PC-9 (cell line): ENCODE measurements around the gene AICDA. TPM values are rescaled to one million over a fixed set of nuclear protein-coding genes. Genes with fewer than 3 reads are reported as not detected.

Experiments
- BruUV-seq: library from RNA; stranded (reverse); fragments of 400-500 nt; replicated peaks from 2 replicates; lab custom pipeline; 2021; lab: Mats Ljungman, UMichigan
- CTCF ChIA-PET: fragments of 300-600 bp; sonication (Branson Sonifier 250); formaldehyde crosslinking; loops from one replicate; lab custom pipeline; 2022; ENCODE audit warnings: antibody characterized with exemption; lab: Charles Lee
- POLR2A ChIA-PET: fragments of 300-600 bp; sonication (Branson Sonifier 250); formaldehyde crosslinking; loops from one replicate; lab custom pipeline; 2022; ENCODE audit warnings: antibody characterized with exemption; ENCODE audit not compliant: unreplicated experiment; lab: Charles Lee
- DNase-seq, 2 experiments: peaks; one replicate each; pipeline versions ENCODE4 v3.0.0 to v3.0.0-alpha.2; 2015 to 2022; ENCODE audit warnings: mixed read lengths in 1 of 2
- H2AFZ ChIP-seq: fragments of 200-600 bp; sonication (generic); 2 replicates; pipeline ENCODE4 v1.8.1; 2017; ENCODE audit warnings: antibody characterized with exemption
- H3F3A ChIP-seq: fragments of 200-600 bp; sonication (generic); 2 replicates; pipeline ENCODE4 v1.8.1; 2017; ENCODE audit warnings: antibody characterized with exemption, mild to moderate bottlenecking, low read depth; ENCODE audit not compliant: insufficient read depth
- H3K27ac ChIP-seq: fragments of 200-600 bp; sonication (generic); 2 replicates; pipeline ENCODE4 v1.6.1; 2016; ENCODE audit warnings: mixed run types
- H3K27me3 ChIP-seq: fragments of 200-600 bp; sonication (generic); 2 replicates; pipeline ENCODE4 v1.6.1; 2016; ENCODE audit warnings: low read depth, mixed run types; ENCODE audit not compliant: insufficient read depth
- H3K36me3 ChIP-seq: fragments of 200-600 bp; sonication (generic); 2 replicates; pipeline ENCODE4 v1.6.1; 2016; ENCODE audit warnings: low read depth, mixed run types
- H3K4me1 ChIP-seq: fragments of 200-600 bp; sonication (generic); replicated peaks from 2 replicates; pipeline ENCODE4 v1.6.1; 2016; ENCODE audit warnings: mixed run types; ENCODE audit not compliant: insufficient read depth
- H3K4me2 ChIP-seq: fragments of 200-600 bp; sonication (generic); 2 replicates; pipeline ENCODE4 v1.6.1; 2017; ENCODE audit warnings: mixed run types
- H3K4me3 ChIP-seq: fragments of 200-600 bp; sonication (generic); 2 replicates; pipeline ENCODE4 v1.6.1; 2016; ENCODE audit warnings: mixed run types
- H3K79me2 ChIP-seq: fragments of 200-600 bp; sonication (generic); 2 replicates; pipeline ENCODE4 v1.6.1; 2017; ENCODE audit warnings: low read depth, mixed run types
- H3K9me2 ChIP-seq: fragments of 200-600 bp; sonication (generic); 2 replicates; pipeline ENCODE4 v1.8.1; 2017; ENCODE audit warnings: mild to moderate bottlenecking; ENCODE audit not compliant: insufficient read depth
- H3K9me3 ChIP-seq: fragments of 200-600 bp; sonication (generic); 2 replicates; pipeline ENCODE4 v1.8.1; 2016; ENCODE audit warnings: low read depth; ENCODE audit not compliant: insufficient read depth
- H4K20me1 ChIP-seq: fragments of 200-600 bp; sonication (generic); 2 replicates; pipeline ENCODE4 v1.8.1; 2017; ENCODE audit not compliant: insufficient read depth
- EZH2 ChIP-seq: fragments of 200-600 bp; sonication (generic); IDR thresholded peaks from 2 replicates; pipeline ENCODE4 v1.8.0; 2017; ENCODE audit warnings: antibody characterized with exemption, low read depth
- intact Hi-C: fragments of 100-400 bp; cut with micrococcal nuclease; formaldehyde crosslinking; loops from one replicate; pipeline ENCODE4 v1.10.0; 2022; ENCODE audit not compliant: unreplicated experiment
- total RNA-seq: library from RNA; stranded (reverse); gene quantifications from 2 replicates; pipeline ENCODE4 v1.2.3, GENCODE V29; 2021
- TF ChIP-seq, protein P1 (sequence below): fragments of 200-600 bp; sonication (generic); conservative IDR thresholded peaks from 2 replicates; pipeline ENCODE4 v1.6.1; 2017; ENCODE audit warnings: mixed run types, antibody characterized with exemption, mild to moderate bottlenecking, moderate library complexity

Gene AICDA
- total RNA-seq, 1 experiment from 2014 or later, result not detected

DNA sequence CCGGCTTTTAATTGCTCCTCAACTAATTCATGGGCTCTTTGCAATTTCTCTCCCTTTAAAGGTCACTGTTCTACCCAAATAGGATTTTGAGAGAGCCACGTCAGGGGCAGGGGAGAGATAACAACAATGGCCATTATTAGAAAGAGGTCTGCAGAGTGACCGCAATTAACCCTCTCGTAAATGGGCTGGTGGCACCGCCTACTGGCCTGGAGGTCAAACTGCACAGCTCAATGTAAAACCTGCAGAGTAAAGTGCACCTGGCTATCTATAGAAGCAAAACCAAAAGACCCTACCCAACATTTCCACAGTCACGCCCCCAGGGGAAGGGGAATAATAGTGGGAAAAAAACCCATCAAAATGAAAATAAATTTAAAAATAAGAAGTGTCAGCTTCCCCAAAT, 50.3 kb downstream of the AICDA start:
- no peak for TF ChIP-seq EZH2
- TF ChIP-seq, protein P1, sequence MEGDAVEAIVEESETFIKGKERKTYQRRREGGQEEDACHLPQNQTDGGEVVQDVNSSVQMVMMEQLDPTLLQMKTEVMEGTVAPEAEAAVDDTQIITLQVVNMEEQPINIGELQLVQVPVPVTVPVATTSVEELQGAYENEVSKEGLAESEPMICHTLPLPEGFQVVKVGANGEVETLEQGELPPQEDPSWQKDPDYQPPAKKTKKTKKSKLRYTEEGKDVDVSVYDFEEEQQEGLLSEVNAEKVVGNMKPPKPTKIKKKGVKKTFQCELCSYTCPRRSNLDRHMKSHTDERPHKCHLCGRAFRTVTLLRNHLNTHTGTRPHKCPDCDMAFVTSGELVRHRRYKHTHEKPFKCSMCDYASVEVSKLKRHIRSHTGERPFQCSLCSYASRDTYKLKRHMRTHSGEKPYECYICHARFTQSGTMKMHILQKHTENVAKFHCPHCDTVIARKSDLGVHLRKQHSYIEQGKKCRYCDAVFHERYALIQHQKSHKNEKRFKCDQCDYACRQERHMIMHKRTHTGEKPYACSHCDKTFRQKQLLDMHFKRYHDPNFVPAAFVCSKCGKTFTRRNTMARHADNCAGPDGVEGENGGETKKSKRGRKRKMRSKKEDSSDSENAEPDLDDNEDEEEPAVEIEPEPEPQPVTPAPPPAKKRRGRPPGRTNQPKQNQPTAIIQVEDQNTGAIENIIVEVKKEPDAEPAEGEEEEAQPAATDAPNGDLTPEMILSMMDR, result peak; percentile 66
- Histone ChIP-seq H3F3A (no peaks in the 10 kb centered on the region), H3K36me3 (no peaks in the 10 kb centered on the region), H3K4me3 (no peak overlapping the region), H3K79me2 (no peaks in the 10 kb centered on the region), H3K27me3 (peaks cover 4% of the 10 kb centered on the region; the same call in 1 of the 2 replicates), H4K20me1 (no peaks in the 10 kb centered on the region), H3K9me2 (no peaks in the 10 kb centered on the region), H3K4me2 (no peak overlapping the region), H3K27ac (no peak overlapping the region), H3K4me1 (no peaks in the 10 kb centered on the region), H2AFZ (no peak overlapping the region), H3K9me3 (no peaks in the 10 kb centered on the region)
- ChIA-PET CTCF (interaction anchor here (0.8 kb wide), 1 partner anchor 18 kb away, joined by 3 read pairs; no protein-coding TSS in a partner anchor), POLR2A (interaction anchor here (0.7 kb wide), 1 partner anchor 8 kb away, joined by 3 read pairs; no protein-coding TSS in a partner anchor)
- no peak for DNase-seq
- intact Hi-C loops, result no loop called here
- no TSS peak for BruUV-seq

- intact Hi-C loops, result no loop called here
- no peak overlapping the region for H3K4me3 ChIP-seq
- no peaks in the 10 kb centered on the region for H3K4me1 ChIP-seq
- H3K9me3 ChIP-seq, result no peaks in the 10 kb centered on the region
- no peak for DNase-seq
- BruUV-seq, result no TSS peak
- TF ChIP-seq, protein P1, result no peak
- no peak for TF ChIP-seq EZH2
- H3F3A ChIP-seq, result no peaks in the 10 kb centered on the region
- H3K27me3 ChIP-seq, result peaks cover 4% of the 10 kb centered on the region; the same call in 1 of the 2 replicates
- no peaks in the 10 kb centered on the region for H3K9me2 ChIP-seq
- no peaks in the 10 kb centered on the region for H3K79me2 ChIP-seq
- ChIA-PET POLR2A (no interaction called here), CTCF (no interaction called here)
- no peak overlapping the region for H3K27ac ChIP-seq
- no peaks in the 10 kb centered on the region for H4K20me1 ChIP-seq
- H2AFZ ChIP-seq, result no peak overlapping the region
- H3K4me2 ChIP-seq, result no peak overlapping the region
- no peaks in the 10 kb centered on the region for H3K36me3 ChIP-seq
Measured at GRCh38 chr12:8561011-8561410, 51.6 kb downstream of the AICDA start.

DNA sequence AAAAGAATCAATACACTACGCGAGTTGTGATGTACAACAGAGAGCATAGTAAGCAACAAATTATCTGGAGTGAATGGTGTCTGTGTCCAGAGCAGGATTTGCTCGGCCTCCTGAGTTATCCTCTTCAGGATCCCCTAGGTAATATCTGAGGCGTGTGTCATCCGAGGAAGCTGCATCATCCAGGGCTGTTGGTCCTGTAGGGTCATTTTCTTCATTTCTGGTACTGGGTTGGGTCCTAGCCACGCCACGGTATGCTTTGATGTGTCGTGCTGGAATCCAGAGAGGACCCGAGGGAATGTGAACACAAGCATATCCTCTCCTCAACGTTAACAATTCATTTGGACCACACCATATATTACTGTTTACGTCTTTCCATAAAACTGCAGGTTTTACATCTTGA, 53.0 kb downstream of the AICDA start:
- Histone ChIP-seq H3K27me3 (no peaks in the 10 kb centered on the region; the same call in 1 of the 2 replicates), H3K4me3 (no peak overlapping the region), H3K4me1 (no peaks in the 10 kb centered on the region), H3K4me2 (no peak overlapping the region), H4K20me1 (no peaks in the 10 kb centered on the region), H3F3A (no peaks in the 10 kb centered on the region), H3K79me2 (no peaks in the 10 kb centered on the region), H3K36me3 (no peaks in the 10 kb centered on the region), H3K9me3 (no peaks in the 10 kb centered on the region), H3K27ac (no peak overlapping the region), H2AFZ (no peak overlapping the region), H3K9me2 (no peaks in the 10 kb centered on the region)
- DNase-seq, result no peak
- ChIA-PET POLR2A (no interaction called here), CTCF (interaction anchor here (0.6 kb wide), 1 partner anchor 1579 kb away, joined by 3 read pairs; no protein-coding TSS in a partner anchor)
- no TSS peak for BruUV-seq
- TF ChIP-seq, protein P1, result no peak
- no peak for TF ChIP-seq EZH2
- intact Hi-C loops, result no loop called here
